Mesenchymal stem cell (in vitro differentiated cells and primary cell): ENCODE results near the gene DNAI2.
"Not testable (repeated sequence)": the region's sequence is repeated elsewhere in the genome, so short reads cannot be mapped to it uniquely, and the experiment has no call there.

Experiments used
- DNase-seq: peaks from one replicate; pipeline ENCODE4 v3.0.0-alpha.2; 2013
- H2AFZ ChIP-seq: one replicate; pipeline ENCODE4 v1.6.1; 2013; ENCODE audit warnings: low read depth, mild to moderate bottlenecking, control low read depth, inconsistent platforms, low read length, moderate library complexity
- H2AK5ac ChIP-seq: 2 replicates; pipeline ENCODE4 v1.6.1; 2013; ENCODE audit warnings: low read length, moderate library complexity, mild to moderate bottlenecking, inconsistent platforms; ENCODE audit not compliant: severe bottlenecking
- H2BK120ac ChIP-seq: one replicate; pipeline ENCODE4 v1.6.1; 2013; ENCODE audit warnings: low read depth, mild to moderate bottlenecking, inconsistent platforms, low read length, moderate library complexity
- H2BK12ac ChIP-seq, 2 experiments: one replicate each; pipeline ENCODE4 v1.6.1; 2013; ENCODE audit warnings: inconsistent platforms in 2 of 2, low read length in 2 of 2, mild to moderate bottlenecking in 2 of 2, moderate library complexity in 2 of 2, control low read depth in 1 of 2
- H2BK15ac ChIP-seq: one replicate; pipeline ENCODE4 v1.6.1; 2013; ENCODE audit warnings: mild to moderate bottlenecking, low read depth, inconsistent platforms; ENCODE audit not compliant: poor library complexity, severe bottlenecking
- H2BK5ac ChIP-seq: 2 replicates; pipeline ENCODE4 v1.6.1; 2013; ENCODE audit warnings: low read depth, mild to moderate bottlenecking, low read length, control low read depth, inconsistent platforms; ENCODE audit not compliant: poor library complexity, severe bottlenecking
- H3K14ac ChIP-seq, 2 experiments: one replicate each; pipeline ENCODE4 v1.6.1; 2013; ENCODE audit warnings: inconsistent platforms in 2 of 2, low read length in 2 of 2, control low read depth in 1 of 2, mild to moderate bottlenecking in 1 of 2, moderate library complexity in 1 of 2
- H3K18ac ChIP-seq, 2 experiments: one replicate each; pipeline ENCODE4 v1.6.1; 2013; ENCODE audit warnings: inconsistent platforms in 2 of 2, low read length in 2 of 2, control low read depth in 1 of 2, low read depth in 1 of 2, mild to moderate bottlenecking in 1 of 2
- H3K23ac ChIP-seq, 2 experiments: one replicate each; pipeline ENCODE4 v1.6.1; 2013; ENCODE audit warnings: inconsistent platforms in 2 of 2, low read length in 2 of 2, mild to moderate bottlenecking in 2 of 2, moderate library complexity in 2 of 2, control low read depth in 1 of 2
- H3K27ac ChIP-seq: 2 replicates; pipeline ENCODE4 v1.5.1; 2013; ENCODE audit warnings: mild to moderate bottlenecking, moderate library complexity, low read length, control low read depth, inconsistent platforms; ENCODE audit not compliant: poor library complexity, severe bottlenecking
- H3K27me3 ChIP-seq, 2 experiments: 2 replicates each; pipeline versions ENCODE4 v1.6.1 to v1.7.0; 2013; ENCODE audit warnings: low read length in 2 of 2, mild to moderate bottlenecking in 2 of 2, moderate library complexity in 2 of 2, control low read depth in 1 of 2, inconsistent platforms in 1 of 2; ENCODE audit not compliant: control insufficient read depth in 1 of 2, insufficient read depth in 1 of 2
- H3K36me3 ChIP-seq, 2 experiments: 2 replicates each; pipeline versions ENCODE4 v1.6.1 to v1.7.0; 2013; ENCODE audit warnings: low read length in 2 of 2, control low read depth in 1 of 2, inconsistent platforms in 1 of 2, low read depth in 1 of 2, mild to moderate bottlenecking in 1 of 2; ENCODE audit not compliant: insufficient read depth in 2 of 2, control insufficient read depth in 1 of 2
- H3K4ac ChIP-seq, 2 experiments: one replicate each; pipeline ENCODE4 v1.6.1; 2013; ENCODE audit warnings: inconsistent platforms in 2 of 2, low read length in 2 of 2, mild to moderate bottlenecking in 2 of 2, moderate library complexity in 2 of 2, control low read depth in 1 of 2, low read depth in 1 of 2
- H3K4me1 ChIP-seq: 2 replicates; pipeline ENCODE4 v1.6.1; 2013; ENCODE audit warnings: low read depth, low read length, control low read depth; ENCODE audit not compliant: control insufficient read depth, insufficient read depth
- H3K4me2 ChIP-seq: 2 replicates; pipeline ENCODE4 v1.6.1; 2013; ENCODE audit warnings: low read length, mild to moderate bottlenecking, inconsistent platforms; ENCODE audit not compliant: poor library complexity, severe bottlenecking
- H3K4me3 ChIP-seq, 2 experiments: 2 replicates each; pipeline versions ENCODE4 v1.5.1 to v1.7.0; 2013; ENCODE audit warnings: low read length in 2 of 2, mild to moderate bottlenecking in 2 of 2, control low read depth in 1 of 2, low read depth in 1 of 2; ENCODE audit not compliant: insufficient read depth in 1 of 2
- H3K79me1 ChIP-seq: replicated peaks from 2 replicates; pipeline ENCODE4 v1.6.1; 2013; ENCODE audit warnings: mild to moderate bottlenecking, control low read depth, low read length, inconsistent platforms; ENCODE audit not compliant: poor library complexity, severe bottlenecking
- H3K9ac ChIP-seq: 2 replicates; pipeline ENCODE4 v1.7.0; 2013; ENCODE audit warnings: mild to moderate bottlenecking, low read length, moderate library complexity
- H3K9me3 ChIP-seq: 2 replicates; pipeline ENCODE4 v1.7.0; 2013; ENCODE audit warnings: mild to moderate bottlenecking, low read length; ENCODE audit not compliant: control insufficient read depth
- H4K8ac ChIP-seq: one replicate; pipeline ENCODE4 v1.6.1; 2013; ENCODE audit warnings: inconsistent platforms, mild to moderate bottlenecking, low read length, moderate library complexity
- H4K91ac ChIP-seq: one replicate; pipeline ENCODE4 v1.6.1; 2013; ENCODE audit warnings: mild to moderate bottlenecking, low read length, inconsistent platforms
- WGBS: methylation state at CpG from one replicate; pipeline ENCODE4 v1.1.7; 2013; ENCODE audit warnings: mixed read lengths; 5-methylcytosine and 5-hydroxymethylcytosine counted together

The DNAI2 gene

DNA sequence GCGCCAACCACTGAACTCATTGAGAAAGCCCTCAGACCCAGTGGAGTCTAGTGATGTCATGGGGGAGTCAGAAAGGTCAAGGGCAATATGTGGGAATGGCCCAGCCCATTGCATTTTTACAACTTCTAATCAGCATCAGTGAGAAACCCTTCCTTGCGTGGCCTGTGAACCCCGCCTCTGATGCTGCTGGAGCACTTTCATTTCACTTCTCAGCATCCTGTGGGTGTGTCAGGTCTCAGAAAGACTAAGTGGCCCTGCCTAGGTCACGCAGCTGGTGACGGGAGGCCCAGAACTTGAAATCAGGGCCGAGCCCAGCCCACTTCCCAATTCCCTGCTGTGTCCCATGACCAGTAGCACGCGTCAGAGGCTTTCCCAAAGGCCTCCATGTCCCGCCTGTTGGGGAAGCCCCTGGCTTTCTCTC is 6.1 kb downstream of the DNAI2 start:
- Histone ChIP-seq H3K18ac (no peak overlapping the region), H2AK5ac (no peak overlapping the region), H3K9me3 (no peaks in the 10 kb centered on the region), H3K27ac (no peak overlapping the region), H3K4me1 (peaks cover 3% of the 10 kb centered on the region), H3K4me2 (no peak overlapping the region), H3K23ac (no peak overlapping the region), H4K8ac (no peak overlapping the region), H2BK12ac (no peak overlapping the region), H3K79me1 (no peaks in the 10 kb centered on the region), H2BK5ac (no peak overlapping the region), H4K91ac (no peak overlapping the region), H2BK120ac (no peak overlapping the region), H3K4ac (no peak overlapping the region), H3K14ac (no peak overlapping the region), H3K4me3 (no peak overlapping the region), H2BK15ac (no peak overlapping the region), H3K27me3 (peaks cover 19 to 28% of the 10 kb centered on the region in 2 experiments), H2AFZ (no peak overlapping the region), H3K36me3 (no peaks in the 10 kb centered on the region), H3K9ac (no peak overlapping the region)
- no peak for DNase-seq
- 80% methylated on average over 9 of the region's 9 CpGs for WGBS

DNA sequence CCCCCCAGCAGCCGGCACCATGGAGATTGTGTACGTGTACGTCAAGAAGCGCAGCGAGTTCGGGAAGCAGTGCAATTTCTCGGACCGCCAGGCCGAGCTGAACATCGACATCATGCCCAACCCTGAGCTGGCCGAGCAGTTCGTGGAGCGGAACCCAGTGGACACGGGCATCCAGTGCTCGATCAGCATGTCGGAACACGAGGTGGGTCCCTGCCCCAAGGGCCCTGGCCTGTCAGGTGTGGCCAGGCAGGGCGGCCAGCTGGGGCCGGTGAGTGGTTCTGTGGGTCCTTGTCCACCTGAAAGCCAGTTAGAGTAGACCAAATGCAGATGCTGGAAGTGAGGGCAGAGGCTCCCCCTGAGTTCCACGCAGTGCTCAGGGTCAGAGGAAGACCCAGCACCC is 7.8 kb downstream of the DNAI2 start:
- no peak overlapping the region for H3K27ac ChIP-seq
- H2AK5ac ChIP-seq: no peak overlapping the region
- no peak overlapping the region for H3K23ac ChIP-seq
- H2BK12ac ChIP-seq: no peak overlapping the region
- H2BK15ac ChIP-seq: no peak overlapping the region
- H3K27me3 ChIP-seq: peaks cover 10 to 16% of the 10 kb centered on the region in 2 experiments
- H3K4me3 ChIP-seq: no peak overlapping the region
- H3K36me3 ChIP-seq: no peaks in the 10 kb centered on the region
- H3K79me1 ChIP-seq: no peaks in the 10 kb centered on the region
- no peak overlapping the region for H3K4ac ChIP-seq
- H3K14ac ChIP-seq: no peak overlapping the region
- H2BK120ac ChIP-seq: no peak overlapping the region
- H3K4me2 ChIP-seq: no peak overlapping the region
- DNase-seq: no peak
- H3K9me3 ChIP-seq: no peaks in the 10 kb centered on the region
- no peak overlapping the region for H3K9ac ChIP-seq
- 84% methylated on average over 20 of the region's 20 CpGs for WGBS
- H3K4me1 ChIP-seq: peaks cover 4% of the 10 kb centered on the region
- no peak overlapping the region for H4K8ac ChIP-seq
- no peak overlapping the region for H2BK5ac ChIP-seq
- H3K18ac ChIP-seq: no peak overlapping the region
- no peak overlapping the region for H2AFZ ChIP-seq
- no peak overlapping the region for H4K91ac ChIP-seq

DNA sequence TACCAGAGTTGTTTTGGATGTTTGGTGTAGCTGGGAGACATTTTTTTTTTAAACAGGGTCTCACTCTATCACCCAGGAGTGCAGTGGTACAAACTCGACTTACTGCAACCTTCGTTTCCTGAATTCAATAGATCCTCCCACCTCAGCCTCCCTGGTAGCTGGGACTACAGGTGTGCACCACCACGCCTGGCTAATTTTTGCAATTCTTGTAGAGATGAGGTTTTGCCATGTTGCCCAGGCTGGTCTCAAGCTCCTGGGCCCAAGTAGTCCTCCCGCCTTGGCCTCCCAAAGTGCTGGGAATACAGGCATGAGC is 8.2 kb downstream of the DNAI2 start:
- H2BK12ac ChIP-seq, H3K4me1 ChIP-seq, H3K27ac ChIP-seq, H3K4ac ChIP-seq, H2AFZ ChIP-seq, H2AK5ac ChIP-seq, H4K8ac ChIP-seq, H3K18ac ChIP-seq, H3K23ac ChIP-seq, H2BK120ac ChIP-seq, H2BK15ac ChIP-seq, H4K91ac ChIP-seq, H3K79me1 ChIP-seq, DNase-seq, H3K4me2 ChIP-seq, H3K14ac ChIP-seq, H2BK5ac ChIP-seq, H3K9ac ChIP-seq, H3K4me3 ChIP-seq, H3K9me3 ChIP-seq, H3K36me3 ChIP-seq: not testable (repeated sequence)
- WGBS: 82% methylated on average over 4 of the region's 4 CpGs
- H3K27me3 ChIP-seq: peaks cover 10 to 16% of the 10 kb centered on the region in 2 experiments

DNA sequence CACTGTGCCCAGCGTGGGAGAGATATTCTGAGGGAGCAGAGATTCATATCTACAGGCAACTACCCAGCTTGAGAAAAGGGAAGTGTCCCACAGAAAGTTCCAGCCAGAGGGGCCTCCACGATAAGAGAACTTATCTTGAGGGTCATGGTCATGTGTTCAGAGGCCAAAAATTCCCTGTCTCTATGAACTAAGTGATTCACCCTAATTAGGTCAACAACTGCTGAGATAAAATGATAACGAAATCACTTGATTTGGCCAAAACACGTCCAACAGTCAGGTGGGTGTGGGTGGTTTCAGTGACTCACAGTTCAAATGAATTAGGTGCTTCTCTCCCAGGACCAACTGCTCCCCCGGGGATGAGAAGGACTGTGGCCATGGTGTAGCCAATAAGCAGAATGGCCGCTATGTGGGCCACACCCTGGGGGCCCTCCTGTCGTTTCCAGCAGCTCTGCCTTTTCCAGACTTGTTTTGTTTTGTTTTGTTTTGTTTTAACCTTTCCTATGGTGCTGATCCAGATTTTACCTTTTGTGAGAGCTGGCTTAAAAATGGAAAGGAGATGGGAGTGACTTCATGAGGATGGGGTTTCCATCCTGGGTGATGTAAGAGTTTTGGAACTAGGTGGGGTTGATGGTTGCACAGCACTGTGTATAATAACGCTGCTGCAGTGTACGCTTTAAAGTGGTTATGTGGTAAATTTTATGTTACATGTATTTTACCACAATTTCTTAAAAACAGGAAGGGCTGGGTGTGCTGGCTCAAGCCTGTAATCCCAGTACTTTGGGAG is 8.7 kb downstream of the DNAI2 start:
- no peaks in the 10 kb centered on the region for H3K9me3 ChIP-seq
- no peak overlapping the region for H3K23ac ChIP-seq
- H2BK5ac ChIP-seq: no peak overlapping the region
- no peak overlapping the region for H2BK120ac ChIP-seq
- no peak overlapping the region for H3K4ac ChIP-seq
- no peak overlapping the region for H3K14ac ChIP-seq
- peaks cover 10% of the 10 kb centered on the region in 2 experiments for H3K27me3 ChIP-seq
- H4K91ac ChIP-seq: no peak overlapping the region
- H2AFZ ChIP-seq: no peak overlapping the region
- H3K79me1 ChIP-seq: no peaks in the 10 kb centered on the region
- H3K18ac ChIP-seq: no peak overlapping the region
- H2BK15ac ChIP-seq: no peak overlapping the region
- H3K4me1 ChIP-seq: peaks cover 4% of the 10 kb centered on the region
- H3K9ac ChIP-seq: no peak overlapping the region
- no peak overlapping the region for H2BK12ac ChIP-seq
- DNase-seq: no peak
- no peak overlapping the region for H3K4me3 ChIP-seq
- H3K27ac ChIP-seq: no peak overlapping the region
- H4K8ac ChIP-seq: no peak overlapping the region
- no peaks in the 10 kb centered on the region for H3K36me3 ChIP-seq
- WGBS: 57% methylated on average over 7 of the region's 9 CpGs
- H3K4me2 ChIP-seq: no peak overlapping the region
- no peak overlapping the region for H2AK5ac ChIP-seq
